OCI-LY3 (cell line): ENCODE results near the gene KAZN.

Experiments
- H2AFZ ChIP-seq: fragments of 200-600, 300-600 bp; shearing (Covaris generic); 2 replicates; pipeline ENCODE4 v1.6.0; 2014; ENCODE audit warnings: antibody characterized with exemption, low read depth, low read length
- H3K27ac ChIP-seq: fragments of 200-600, 300-600 bp; sonication (generic); 2 replicates; pipeline ENCODE4 v1.5.1; 2014; ENCODE audit warnings: mild to moderate bottlenecking, low read length, moderate library complexity, mixed read lengths
- H3K27me3 ChIP-seq: fragments of 200-600, 300-600 bp; sonication (generic); 2 replicates; pipeline ENCODE4 v1.6.1; 2014; ENCODE audit warnings: low read depth, low read length, mixed read lengths
- H3K36me3 ChIP-seq: fragments of 200-600, 300-600 bp; sonication (generic); replicated peaks from 2 replicates; pipeline ENCODE3; 2014; ENCODE audit warnings: low read depth, low read length, mixed read lengths
- H3K4me1 ChIP-seq: fragments of 300-600, 200-600 bp; sonication (generic); 2 replicates; pipeline ENCODE4 v1.6.1; 2014; ENCODE audit warnings: low read length, mixed read lengths
- H3K4me2 ChIP-seq: fragments of 200-600, 300-600 bp; sonication (generic); 2 replicates; pipeline ENCODE4 v1.6.1; 2014; ENCODE audit warnings: low read length, mixed read lengths
- H3K4me3 ChIP-seq: fragments of 300-600, 200-600 bp; sonication (generic); 2 replicates; pipeline ENCODE4 v1.5.1; 2014; ENCODE audit warnings: antibody characterized with exemption, mild to moderate bottlenecking, low read length, moderate library complexity
- H3K79me2 ChIP-seq: fragments of 300-600, 200-600 bp; shearing (Covaris generic); 2 replicates; pipeline ENCODE4 v1.6.1; 2014; ENCODE audit warnings: mild to moderate bottlenecking, low read length, mixed read lengths
- H3K9ac ChIP-seq: fragments of 300-600, 200-600 bp; shearing (Covaris generic); 2 replicates; pipeline ENCODE4 v1.6.0; 2014; ENCODE audit warnings: mild to moderate bottlenecking, low read length, moderate library complexity
- H3K9me3 ChIP-seq: fragments of 200-600, 300-600 bp; shearing (Covaris generic); 2 replicates; pipeline ENCODE4 v1.6.1; 2014; ENCODE audit warnings: low read length, mixed read lengths; ENCODE audit not compliant: insufficient read depth
- H4K20me1 ChIP-seq: fragments of 200-600, 300-600 bp; sonication (generic); 2 replicates; pipeline ENCODE4 v1.6.1; 2016; ENCODE audit warnings: low read length, mixed read lengths; ENCODE audit not compliant: insufficient read depth
- EZH2phosphoT487 ChIP-seq: fragments of 200-600 bp; shearing (Covaris generic); IDR thresholded peaks from 2 replicates; pipeline ENCODE4 v1.6.1; 2018; ENCODE audit warnings: antibody characterized with exemption, mixed run types, low read depth
- TF ChIP-seq, protein P1 (sequence below): fragments of 200-600, 300-600 bp; sonication (generic); IDR thresholded peaks from 2 replicates; pipeline ENCODE4 v1.5.1; 2014; ENCODE audit warnings: antibody characterized with exemption, low read length, low read depth

The KAZN gene

DNA sequence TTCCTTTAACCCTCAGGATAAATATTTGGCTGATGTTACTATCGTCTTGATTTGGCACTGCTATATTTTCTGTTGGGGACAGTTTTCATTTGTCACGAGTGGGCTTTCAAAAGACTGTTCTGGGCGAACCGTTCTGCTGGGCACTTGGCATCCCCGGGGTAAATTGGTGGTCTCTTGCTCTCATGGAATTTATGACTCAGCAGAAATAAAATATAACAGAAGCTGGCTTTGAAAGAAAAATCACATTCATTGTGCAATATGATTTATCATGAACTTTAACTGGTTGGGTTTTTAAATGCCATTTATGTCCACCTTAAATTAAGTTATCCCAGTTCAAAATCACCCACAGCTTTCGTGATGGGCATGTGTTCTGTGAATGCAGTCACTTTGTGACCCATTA, 147.3 kb downstream of the KAZN start:
- no peak overlapping the region for H3K27ac ChIP-seq
- no peak overlapping the region for H3K4me3 ChIP-seq

DNA sequence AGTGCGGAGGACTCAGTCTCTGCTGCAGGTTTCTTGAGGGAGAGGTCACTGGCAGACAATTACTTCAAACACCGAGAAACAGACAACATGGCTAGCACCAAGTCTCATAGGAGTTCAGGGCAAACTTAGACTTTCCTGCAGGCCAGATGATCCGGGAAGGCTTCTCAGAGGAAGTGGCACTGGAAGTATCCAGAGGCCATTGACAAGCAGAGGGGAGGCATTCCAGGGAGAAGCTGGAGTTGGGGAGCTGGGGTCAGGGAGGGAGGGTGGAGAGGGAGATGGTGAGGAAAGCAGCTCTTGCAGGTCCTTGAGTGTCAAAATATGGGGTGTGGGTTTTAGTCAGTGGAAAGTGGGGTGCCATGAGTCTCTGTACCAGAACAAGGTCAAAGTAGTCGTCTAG, 147.9 kb downstream of the KAZN start:
- H4K20me1 ChIP-seq = no peaks in the 10 kb centered on the region
- no peaks in the 10 kb centered on the region for H3K9me3 ChIP-seq
- no peaks in the 10 kb centered on the region for H3K4me1 ChIP-seq
- no peaks in the 10 kb centered on the region for H3K79me2 ChIP-seq
- no peak overlapping the region for H3K4me2 ChIP-seq
- no peaks in the 10 kb centered on the region for H3K36me3 ChIP-seq
- TF ChIP-seq, protein P1, sequence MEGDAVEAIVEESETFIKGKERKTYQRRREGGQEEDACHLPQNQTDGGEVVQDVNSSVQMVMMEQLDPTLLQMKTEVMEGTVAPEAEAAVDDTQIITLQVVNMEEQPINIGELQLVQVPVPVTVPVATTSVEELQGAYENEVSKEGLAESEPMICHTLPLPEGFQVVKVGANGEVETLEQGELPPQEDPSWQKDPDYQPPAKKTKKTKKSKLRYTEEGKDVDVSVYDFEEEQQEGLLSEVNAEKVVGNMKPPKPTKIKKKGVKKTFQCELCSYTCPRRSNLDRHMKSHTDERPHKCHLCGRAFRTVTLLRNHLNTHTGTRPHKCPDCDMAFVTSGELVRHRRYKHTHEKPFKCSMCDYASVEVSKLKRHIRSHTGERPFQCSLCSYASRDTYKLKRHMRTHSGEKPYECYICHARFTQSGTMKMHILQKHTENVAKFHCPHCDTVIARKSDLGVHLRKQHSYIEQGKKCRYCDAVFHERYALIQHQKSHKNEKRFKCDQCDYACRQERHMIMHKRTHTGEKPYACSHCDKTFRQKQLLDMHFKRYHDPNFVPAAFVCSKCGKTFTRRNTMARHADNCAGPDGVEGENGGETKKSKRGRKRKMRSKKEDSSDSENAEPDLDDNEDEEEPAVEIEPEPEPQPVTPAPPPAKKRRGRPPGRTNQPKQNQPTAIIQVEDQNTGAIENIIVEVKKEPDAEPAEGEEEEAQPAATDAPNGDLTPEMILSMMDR = no peak
- TF ChIP-seq EZH2phosphoT487 = no peak
- H3K27me3 ChIP-seq = no peaks in the 10 kb centered on the region
- H2AFZ ChIP-seq = no peak overlapping the region
- no peak overlapping the region for H3K9ac ChIP-seq
- no peak overlapping the region for H3K4me3 ChIP-seq
- H3K27ac ChIP-seq = no peak overlapping the region

More for the DNA sequence above, 147.3 kb downstream of the KAZN start:
- H3K27me3 ChIP-seq = no peaks in the 10 kb centered on the region
- TF ChIP-seq, protein P1 = no peak
- no peak for TF ChIP-seq EZH2phosphoT487
- H3K9me3 ChIP-seq = no peaks in the 10 kb centered on the region
- no peak overlapping the region for H2AFZ ChIP-seq
- H4K20me1 ChIP-seq = no peaks in the 10 kb centered on the region
- H3K9ac ChIP-seq = no peak overlapping the region
- H3K4me2 ChIP-seq = no peak overlapping the region
- no peaks in the 10 kb centered on the region for H3K79me2 ChIP-seq
- no peaks in the 10 kb centered on the region for H3K4me1 ChIP-seq
- H3K36me3 ChIP-seq = no peaks in the 10 kb centered on the region

DNA sequence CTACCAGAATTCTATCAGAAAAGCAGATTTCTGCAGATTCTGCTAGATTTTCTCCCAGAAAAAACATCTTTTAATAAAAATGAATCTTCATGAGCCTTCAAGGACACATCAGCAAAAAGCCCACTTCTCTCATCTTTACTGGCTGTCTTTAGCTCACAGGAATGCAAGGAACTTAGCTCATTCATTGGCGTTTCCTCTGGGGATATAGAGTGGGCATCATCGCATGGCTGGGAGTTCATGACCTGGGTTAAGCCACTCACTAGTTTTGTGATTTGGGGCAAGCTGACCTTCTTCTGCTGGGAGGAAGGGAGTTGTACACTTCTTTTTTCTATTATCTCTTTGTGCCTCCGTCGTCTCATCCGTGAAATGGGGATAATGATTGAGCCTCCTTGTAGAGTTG, 149.7 kb downstream of the KAZN start:
- TF ChIP-seq, protein P1 = no peak
- no peak for TF ChIP-seq EZH2phosphoT487
- no peak overlapping the region for H3K4me2 ChIP-seq

DNA sequence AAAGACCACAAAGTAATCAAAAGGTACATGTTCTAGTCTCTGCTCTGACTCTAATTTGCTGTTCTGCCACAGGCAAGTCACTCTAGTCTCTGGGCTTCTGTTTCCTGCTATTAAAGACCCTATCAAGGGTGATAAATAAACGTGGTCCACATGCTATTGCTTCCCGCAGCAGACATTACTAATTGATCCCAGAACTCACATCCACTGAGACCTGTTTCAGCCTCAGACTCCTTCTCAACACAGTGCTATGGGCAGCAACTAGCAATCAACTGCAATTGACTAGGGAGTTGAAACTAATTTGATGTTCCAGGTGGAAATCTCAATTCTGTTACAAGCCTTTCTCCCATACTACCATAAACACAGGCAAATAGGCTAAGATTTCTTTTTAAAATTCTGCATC, 150.5 kb downstream of the KAZN start:
- Histone ChIP-seq H3K79me2 (no peaks in the 10 kb centered on the region), H3K27me3 (no peaks in the 10 kb centered on the region), H3K9ac (no peak overlapping the region), H2AFZ (no peak overlapping the region), H3K4me3 (no peak overlapping the region), H3K4me2 (no peak overlapping the region), H3K9me3 (no peaks in the 10 kb centered on the region), H4K20me1 (no peaks in the 10 kb centered on the region), H3K4me1 (no peaks in the 10 kb centered on the region), H3K36me3 (no peaks in the 10 kb centered on the region), H3K27ac (no peak overlapping the region)
- TF ChIP-seq EZH2phosphoT487 = no peak
- TF ChIP-seq, protein P1 = no peak

More for the DNA sequence above, 149.7 kb downstream of the KAZN start:
- H3K9ac ChIP-seq = no peak overlapping the region
- no peak overlapping the region for H3K27ac ChIP-seq
- H3K27me3 ChIP-seq = no peaks in the 10 kb centered on the region
- H2AFZ ChIP-seq = no peak overlapping the region
- no peaks in the 10 kb centered on the region for H3K9me3 ChIP-seq
- no peaks in the 10 kb centered on the region for H4K20me1 ChIP-seq
- no peaks in the 10 kb centered on the region for H3K79me2 ChIP-seq
- no peak overlapping the region for H3K4me3 ChIP-seq
- no peaks in the 10 kb centered on the region for H3K36me3 ChIP-seq
- no peaks in the 10 kb centered on the region for H3K4me1 ChIP-seq
